ENCODE data around the gene PEMT. TPM values are rescaled to one million over a fixed set of nuclear protein-coding genes. Genes with fewer than 3 reads are reported as not detected.
A peak's percentile ranks its signal among the peaks of the same experiment; 100 is the strongest.

Gene PEMT
- total and polyA plus RNA-seq, 2 donors from 2014 or later: 36.8 to 52.1 TPM

DNA sequence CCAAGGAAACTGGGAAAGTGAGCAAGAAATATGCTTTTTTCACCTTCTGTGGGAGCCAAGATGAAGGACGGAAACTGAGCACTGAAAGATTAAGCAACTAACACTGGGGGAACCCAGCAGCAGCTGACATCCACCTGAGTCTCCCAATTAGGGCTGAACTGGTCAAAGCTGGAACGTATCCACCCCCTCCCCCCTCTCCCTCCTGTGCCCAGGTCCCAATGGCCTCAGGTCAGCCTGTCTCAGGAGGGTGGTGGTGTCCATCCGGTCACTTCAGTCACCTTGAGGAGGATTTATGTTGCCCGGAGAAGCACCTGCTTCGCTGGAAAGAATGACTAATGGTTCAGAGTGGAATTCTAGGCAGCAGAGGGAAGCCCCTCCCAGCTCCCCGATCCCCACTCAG is 10.0 kb downstream of the PEMT start:
- Histone ChIP-seq H3K27me3 (ENCODE audit: control insufficient read depth, insufficient read depth, low read length) (no peaks in the 10 kb centered on the region), H3K9me3 (ENCODE audit: control insufficient read depth in 2 of 3, insufficient read depth in 1 of 3, low read length in 3 of 3) (no peaks in the 10 kb centered on the region), H3K27ac (ENCODE audit: low read depth in 2 of 2, low read length in 2 of 2) (peak overlapping the region; percentile 82 to 95), H3K4me1 (ENCODE audit: control insufficient read depth in 2 of 3, insufficient read depth in 2 of 3, low read depth in 1 of 3, low read length in 3 of 3) (peaks cover 0 to 20% (median 7%) of the 10 kb centered on the region in 3 donors), H3K9ac (ENCODE audit: low read length in 3 of 3) (peak overlapping the region in 1 of 3 donors; percentile 30), H3K4me3 (ENCODE audit: low read length in 3 of 3) (no peak overlapping the region), H3K36me3 (ENCODE audit: control insufficient read depth in 2 of 3, insufficient read depth in 3 of 3, low read length in 3 of 3) (peaks cover 0 to 2% (median 0%) of the 10 kb centered on the region in 3 donors)
- no peak for FAIRE-seq
- intact Hi-C loops (cut with DNase I): no loop called here
- TF ChIP-seq CTCF (IDR thresholded peaks at IDR 0.05; ENCODE audit: borderline replicate concordance, extremely low read depth, insufficient read depth): no peak
- no peak for DNase-seq

- intact Hi-C loops (cut with DNase I): no loop called here
- H3K4me3 ChIP-seq (ENCODE audit: low read length in 3 of 3): no peak overlapping the region
- FAIRE-seq (no peak), DNase-seq (no peak)
- peaks cover 0 to 24% (median 7%) of the 10 kb centered on the region in 3 donors for H3K4me1 ChIP-seq (ENCODE audit: control insufficient read depth in 2 of 3, insufficient read depth in 2 of 3, low read depth in 1 of 3, low read length in 3 of 3)
- peak overlapping the region in 1 of 3 donors; percentile 30 for H3K9ac ChIP-seq (ENCODE audit: low read length in 3 of 3)
- TF ChIP-seq CTCF (IDR thresholded peaks at IDR 0.05; ENCODE audit: borderline replicate concordance, extremely low read depth, insufficient read depth): no peak
- H3K36me3 ChIP-seq (ENCODE audit: control insufficient read depth in 2 of 3, insufficient read depth in 3 of 3, low read length in 3 of 3): peaks cover 0 to 2% (median 0%) of the 10 kb centered on the region in 3 donors
- no peaks in the 10 kb centered on the region for H3K27me3 ChIP-seq (ENCODE audit: control insufficient read depth, insufficient read depth, low read length)
- H3K9me3 ChIP-seq (ENCODE audit: control insufficient read depth in 2 of 3, insufficient read depth in 1 of 3, low read length in 3 of 3): no peaks in the 10 kb centered on the region
- H3K27ac ChIP-seq (ENCODE audit: low read depth in 2 of 2, low read length in 2 of 2): peak overlapping the region; percentile 82 to 95
Measured at GRCh38 chr17:17580662-17581470, 10.6 kb downstream of the PEMT start.

DNA sequence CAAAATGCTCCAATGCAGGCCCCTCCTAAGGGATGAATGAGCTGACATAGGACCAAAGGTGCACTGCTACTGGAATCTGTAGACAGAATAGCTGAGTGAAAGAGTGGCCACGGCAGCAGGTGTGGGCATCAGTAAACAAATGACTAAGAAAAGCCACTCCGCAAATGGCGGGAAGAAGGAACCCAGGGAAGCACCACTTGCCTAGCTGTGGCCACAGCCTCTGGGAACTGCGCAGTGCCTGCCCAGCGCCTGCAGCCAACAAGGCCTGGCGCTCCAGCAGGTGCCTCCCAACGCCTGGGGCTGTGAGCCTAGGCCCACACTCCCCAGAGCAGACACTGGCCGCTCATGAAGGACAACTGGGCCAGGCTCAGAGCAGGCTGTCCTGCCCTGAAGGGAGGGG is 11.8 kb downstream of the PEMT start:
- DNase-seq: no peak

More for the DNA sequence above, 11.8 kb downstream of the PEMT start:
- Histone ChIP-seq H3K4me3 (ENCODE audit: low read length in 3 of 3) (no peak overlapping the region), H3K27ac (ENCODE audit: low read depth in 2 of 2, low read length in 2 of 2) (no peak overlapping the region), H3K9me3 (ENCODE audit: control insufficient read depth in 2 of 3, insufficient read depth in 1 of 3, low read length in 3 of 3) (no peaks in the 10 kb centered on the region), H3K27me3 (ENCODE audit: control insufficient read depth, insufficient read depth, low read length) (no peaks in the 10 kb centered on the region), H3K4me1 (ENCODE audit: control insufficient read depth in 2 of 3, insufficient read depth in 2 of 3, low read depth in 1 of 3, low read length in 3 of 3) (peaks cover 0 to 33% (median 7%) of the 10 kb centered on the region in 3 donors), H3K36me3 (ENCODE audit: control insufficient read depth in 2 of 3, insufficient read depth in 3 of 3, low read length in 3 of 3) (peaks cover 0 to 2% (median 0%) of the 10 kb centered on the region in 3 donors), H3K9ac (ENCODE audit: low read length in 3 of 3) (no peak overlapping the region)
- FAIRE-seq: no peak
- intact Hi-C loops (cut with DNase I): no loop called here
- no peak for TF ChIP-seq CTCF (IDR thresholded peaks at IDR 0.05; ENCODE audit: borderline replicate concordance, extremely low read depth, insufficient read depth)

Data from kidney (tissue), 14 donors.